Effector memory CD4-positive, alpha-beta T cell (primary cell): ENCODE measurements around the gene KLF15.

ENCODE experiments used
- DNase-seq, 3 donors: peaks; one replicate each; pipeline ENCODE4 v3.0.0-alpha.2; 2020
- H3K27ac ChIP-seq: 2 replicates; pipeline ENCODE4 v1.7.0; 2013; ENCODE audit warnings: mild to moderate bottlenecking, low read length, moderate library complexity; ENCODE audit not compliant: insufficient read depth, poor library complexity, severe bottlenecking
- H3K27me3 ChIP-seq: replicated peaks from 2 replicates; pipeline ENCODE4 v1.7.0; 2013; ENCODE audit warnings: mild to moderate bottlenecking, low read length; ENCODE audit not compliant: insufficient read depth, control insufficient read depth, poor library complexity, severe bottlenecking
- H3K36me3 ChIP-seq: 2 replicates; pipeline ENCODE4 v1.7.0; 2013; ENCODE audit warnings: mild to moderate bottlenecking, low read length, moderate library complexity; ENCODE audit not compliant: control insufficient read depth, insufficient read depth
- H3K4me1 ChIP-seq: 2 replicates; pipeline ENCODE4 v1.7.0; 2013; ENCODE audit warnings: low read length, mild to moderate bottlenecking; ENCODE audit not compliant: control insufficient read depth, insufficient read depth, poor library complexity, severe bottlenecking
- H3K4me3 ChIP-seq: 2 replicates; pipeline ENCODE4 v1.7.0; 2013; ENCODE audit warnings: low read length, low read depth, mild to moderate bottlenecking; ENCODE audit not compliant: insufficient read depth, poor library complexity, severe bottlenecking
- H3K9me3 ChIP-seq: 2 replicates; pipeline ENCODE4 v1.7.0; 2013; ENCODE audit warnings: mild to moderate bottlenecking, low read length, moderate library complexity; ENCODE audit not compliant: control insufficient read depth

KLF15 gene

GRCh38 chr3:126373146-126373613, 16.0 kb upstream of the KLF15 start:
- DNase-seq = no peak
- Histone ChIP-seq H3K4me3 (no peak overlapping the region), H3K4me1 (no peaks in the 10 kb centered on the region), H3K27ac (no peak overlapping the region), H3K36me3 (no peaks in the 10 kb centered on the region), H3K9me3 (no peaks in the 10 kb centered on the region), H3K27me3 (no peaks in the 10 kb centered on the region)

- no peak overlapping the region for H3K4me3 ChIP-seq
- DNase-seq = no peak
- no peaks in the 10 kb centered on the region for H3K27me3 ChIP-seq
- no peak overlapping the region for H3K27ac ChIP-seq
- no peaks in the 10 kb centered on the region for H3K4me1 ChIP-seq
- no peaks in the 10 kb centered on the region for H3K36me3 ChIP-seq
- H3K9me3 ChIP-seq = no peaks in the 10 kb centered on the region
Measured at GRCh38 chr3:126372413-126373145, 15.4 kb upstream of the KLF15 start.

DNA sequence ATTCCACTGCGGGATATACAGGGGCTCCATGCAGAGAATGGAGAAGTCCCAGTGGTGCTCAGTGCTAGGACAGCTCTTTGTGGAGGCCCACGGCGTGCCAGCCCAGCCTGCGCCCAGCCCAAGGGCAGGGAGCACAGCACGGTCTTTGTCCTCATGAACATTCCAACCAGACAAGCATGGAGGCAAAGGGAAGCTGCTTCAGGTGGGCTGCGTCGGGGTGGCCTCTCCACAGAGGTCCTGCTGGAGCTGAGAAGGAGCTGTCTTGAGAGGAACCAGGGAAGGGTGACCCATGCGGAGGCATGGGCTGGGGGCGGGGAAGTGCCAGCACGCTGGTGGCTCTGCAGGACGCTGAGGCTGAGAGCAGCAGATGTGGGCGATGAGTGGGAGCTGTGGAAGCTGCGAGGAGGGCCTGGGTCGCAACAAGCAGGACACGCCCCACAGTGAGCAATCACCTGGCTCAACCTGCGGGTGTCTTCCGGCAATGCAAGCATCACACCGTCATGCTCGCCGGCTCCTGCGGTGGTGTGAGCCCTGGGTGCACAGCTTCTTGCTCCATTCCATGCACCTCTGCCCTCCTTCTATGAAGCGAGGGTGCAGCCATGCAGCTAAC, 14.0 kb upstream of the KLF15 start:
- DNase-seq = no peak
- no peaks in the 10 kb centered on the region for H3K27me3 ChIP-seq
- H3K36me3 ChIP-seq = no peaks in the 10 kb centered on the region

GRCh38 chr3:126370606-126371005, 13.4 kb upstream of the KLF15 start:
- Histone ChIP-seq H3K4me3 (no peak overlapping the region), H3K36me3 (no peaks in the 10 kb centered on the region), H3K27ac (no peak overlapping the region), H3K27me3 (no peaks in the 10 kb centered on the region), H3K4me1 (no peaks in the 10 kb centered on the region), H3K9me3 (no peaks in the 10 kb centered on the region)
- DNase-seq = no peak

More for the DNA sequence above, 14.0 kb upstream of the KLF15 start:
- H3K9me3 ChIP-seq = no peaks in the 10 kb centered on the region
- H3K4me1 ChIP-seq = no peaks in the 10 kb centered on the region
- no peak overlapping the region for H3K4me3 ChIP-seq
- H3K27ac ChIP-seq = no peak overlapping the region

- Histone ChIP-seq H3K4me3 (no peak overlapping the region), H3K9me3 (no peaks in the 10 kb centered on the region), H3K4me1 (no peaks in the 10 kb centered on the region), H3K27me3 (no peaks in the 10 kb centered on the region), H3K36me3 (no peaks in the 10 kb centered on the region), H3K27ac (no peak overlapping the region)
- no peak for DNase-seq
Measured at GRCh38 chr3:126370055-126370454, 12.8 kb upstream of the KLF15 start.

DNA sequence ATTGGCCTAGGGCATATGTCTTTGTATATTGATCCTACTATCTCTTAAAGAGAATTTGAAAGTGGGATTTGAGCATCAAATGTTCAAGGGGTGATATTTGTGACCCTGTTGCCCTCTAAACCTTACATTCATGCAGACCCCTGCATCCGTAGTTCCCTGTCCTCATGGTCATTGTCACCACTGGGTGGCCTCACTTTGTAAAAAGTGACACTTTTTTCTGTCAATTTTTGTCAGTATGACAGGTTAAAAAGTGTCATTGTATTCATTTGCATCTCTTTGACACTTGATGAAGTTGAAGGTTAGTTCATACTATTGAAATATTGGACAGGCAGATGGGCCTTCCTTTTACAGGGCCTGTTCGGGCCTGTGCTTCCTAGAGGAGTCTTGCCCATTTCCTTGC, 12.3 kb upstream of the KLF15 start:
- no peaks in the 10 kb centered on the region for H3K36me3 ChIP-seq
- no peak overlapping the region for H3K27ac ChIP-seq
- no peak overlapping the region for H3K4me3 ChIP-seq
- no peaks in the 10 kb centered on the region for H3K27me3 ChIP-seq
- DNase-seq = no peak
- H3K9me3 ChIP-seq = no peaks in the 10 kb centered on the region
- no peaks in the 10 kb centered on the region for H3K4me1 ChIP-seq

- H3K9me3 ChIP-seq = no peaks in the 10 kb centered on the region
- no peaks in the 10 kb centered on the region for H3K4me1 ChIP-seq
- H3K4me3 ChIP-seq = no peak overlapping the region
- no peaks in the 10 kb centered on the region for H3K36me3 ChIP-seq
- DNase-seq = no peak
- H3K27ac ChIP-seq = no peak overlapping the region
- no peaks in the 10 kb centered on the region for H3K27me3 ChIP-seq
Measured at GRCh38 chr3:126367316-126367805, 10.2 kb upstream of the KLF15 start.

DNA sequence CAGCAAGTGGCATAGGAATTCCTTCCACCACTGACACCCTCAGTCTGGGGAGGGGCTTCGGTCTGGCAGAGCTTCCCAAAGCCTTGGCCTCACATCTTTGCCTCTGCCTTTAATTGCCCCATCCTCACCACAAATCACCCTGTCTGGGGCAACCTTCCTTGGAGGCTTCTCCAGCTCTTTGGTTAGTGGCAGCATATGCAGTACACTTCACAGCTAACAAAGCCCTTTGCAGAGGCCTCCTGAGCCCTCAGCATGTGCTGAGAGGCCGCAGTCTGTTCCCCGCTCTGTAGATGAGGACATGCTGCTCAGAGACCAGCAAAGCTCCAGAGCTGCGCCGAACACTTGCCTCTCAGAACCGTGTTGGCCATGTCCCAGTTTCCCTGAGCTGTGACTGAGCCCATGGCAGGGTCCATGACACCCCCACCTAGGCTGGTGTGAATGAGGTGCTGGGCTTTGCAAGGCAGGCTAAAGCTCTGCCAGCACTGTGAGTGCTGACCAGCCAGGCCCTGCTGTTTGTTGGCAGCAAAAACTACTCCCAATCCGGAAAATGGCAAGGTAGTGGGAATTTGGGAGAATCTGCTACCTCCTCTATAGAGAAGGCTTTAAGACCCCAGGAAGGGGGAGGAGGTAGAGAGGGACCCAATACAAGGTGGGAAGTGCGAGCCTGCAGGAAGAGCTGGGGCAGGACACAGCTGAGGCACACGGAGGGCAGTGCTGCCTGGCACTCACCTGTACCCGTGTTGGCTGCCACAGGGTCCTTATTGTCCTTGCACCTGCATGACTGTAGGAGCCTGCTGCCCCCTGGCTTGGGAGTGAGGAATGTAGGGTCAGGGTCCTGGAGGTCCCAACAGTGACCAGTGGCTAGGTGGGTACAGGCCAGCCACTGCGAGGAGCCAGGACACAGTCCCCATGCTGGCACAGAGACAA, 8.4 kb upstream of the KLF15 start:
- Histone ChIP-seq H3K27ac (no peak overlapping the region), H3K4me1 (no peaks in the 10 kb centered on the region), H3K36me3 (no peaks in the 10 kb centered on the region), H3K4me3 (no peak overlapping the region), H3K9me3 (no peaks in the 10 kb centered on the region), H3K27me3 (no peaks in the 10 kb centered on the region)
- no peak for DNase-seq

- H3K36me3 ChIP-seq = no peaks in the 10 kb centered on the region
- H3K4me1 ChIP-seq = no peaks in the 10 kb centered on the region
- no peak overlapping the region for H3K27ac ChIP-seq
- H3K9me3 ChIP-seq = no peaks in the 10 kb centered on the region
- no peaks in the 10 kb centered on the region for H3K27me3 ChIP-seq
- no peak for DNase-seq
- H3K4me3 ChIP-seq = no peak overlapping the region
Measured at GRCh38 chr3:126364731-126365301, 7.6 kb upstream of the KLF15 start.
